ENCODE measurements around the gene CMBL.

DNA sequence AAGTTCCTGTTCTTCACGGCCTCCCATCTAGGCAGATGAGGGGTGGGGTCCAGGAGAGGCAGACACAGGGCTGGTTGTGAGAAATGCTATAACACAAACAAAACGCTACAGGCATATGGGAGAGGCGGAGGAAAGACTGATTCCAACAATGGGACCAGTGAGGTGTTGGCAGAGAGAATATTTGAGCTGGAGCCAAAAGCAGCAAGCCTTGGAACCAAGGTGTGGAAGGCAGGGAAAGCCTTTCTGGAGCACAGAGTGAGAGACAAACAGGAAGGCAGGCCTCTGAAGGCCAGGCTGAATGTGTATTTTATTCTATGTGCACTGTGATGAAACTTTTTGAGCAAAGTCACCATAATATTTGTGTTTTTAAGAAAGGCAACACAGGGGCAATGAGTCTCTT is 60.9 kb downstream of the CMBL start:
- TF ChIP-seq CTCF (IDR thresholded peaks at IDR 0.05) (no peak), POLR2A (IDR thresholded peaks at IDR 0.05) (no peak)
